GM21423 (cell line): ENCODE data around the gene PCDHB10.

Experiments
- ATAC-seq: cut with Tn5 transposase; IDR thresholded peaks from one replicate; pipeline ENCODE4 v1.9.1; 2021; ENCODE audit warnings: mild to moderate bottlenecking, moderate library complexity; ENCODE audit not compliant: unreplicated experiment

The PCDHB10 gene

DNA sequence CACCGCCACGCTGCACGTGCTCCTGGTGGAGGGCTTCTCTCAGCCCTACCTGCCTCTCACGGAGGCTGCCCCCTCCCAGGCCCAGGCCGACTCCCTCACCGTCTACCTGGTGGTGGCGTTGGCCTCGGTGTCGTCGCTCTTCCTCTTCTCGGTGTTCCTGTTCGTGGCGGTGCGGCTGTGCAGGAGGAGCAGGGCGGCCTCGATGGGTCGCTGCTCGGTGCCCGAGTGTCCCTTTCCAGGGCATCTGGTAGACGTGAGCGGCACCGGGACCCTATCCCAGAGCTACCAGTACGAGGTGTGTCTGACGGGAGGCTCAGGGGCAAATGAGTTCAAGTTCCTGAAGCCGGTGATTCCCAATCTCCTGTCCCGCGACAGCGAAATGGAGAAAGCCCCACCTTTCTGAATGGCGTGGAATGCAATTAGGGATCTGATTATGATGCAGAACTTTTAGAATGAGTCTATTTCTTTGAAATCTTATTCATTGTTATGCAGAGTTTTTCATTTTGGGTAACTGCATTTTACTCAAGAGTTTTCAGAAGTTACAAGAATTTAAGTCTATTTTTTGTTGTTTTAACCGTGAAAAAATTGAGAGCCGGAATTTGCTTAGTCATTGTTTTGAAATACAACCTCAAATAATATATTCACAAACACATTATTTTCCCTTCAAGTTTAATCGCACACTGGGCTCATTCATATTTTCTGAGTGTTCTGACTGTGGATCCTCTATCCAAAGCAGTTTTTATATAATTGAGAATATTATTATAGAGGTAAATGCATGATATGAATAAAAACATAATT, 44.6 kb downstream of the PCDHB10 start:
- ATAC-seq: no peak

DNA sequence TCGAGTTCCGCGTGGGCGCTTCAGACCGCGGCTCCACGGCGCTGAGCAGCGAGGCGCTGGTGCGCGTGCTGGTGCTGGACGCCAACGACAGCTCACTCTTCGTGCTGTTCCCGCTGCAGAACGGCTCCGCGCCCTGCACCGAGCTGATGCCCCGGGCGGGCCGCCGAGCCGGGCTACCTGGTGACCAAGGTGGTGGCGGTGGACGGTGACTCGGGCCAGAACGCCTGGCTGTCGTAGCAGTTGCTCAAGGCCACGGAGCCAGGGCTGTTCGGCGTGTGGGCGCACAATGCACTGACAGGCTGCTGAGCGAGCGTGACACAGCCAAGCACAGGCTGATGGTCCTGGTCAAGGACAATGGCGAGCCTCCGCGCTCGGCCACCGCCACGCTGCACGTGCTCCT, 49.3 kb downstream of the PCDHB10 start:
- no peak for ATAC-seq
